GM19452 (cell line): ENCODE data around the gene HSD17B8.
"Not testable (repeated sequence)": the region's sequence is repeated elsewhere in the genome, so short reads cannot be mapped to it uniquely, and the experiment has no call there.

Experiments
- ATAC-seq: cut with Tn5 transposase; IDR thresholded peaks from one replicate; pipeline ENCODE4 v1.9.1; 2021; ENCODE audit not compliant: unreplicated experiment

The HSD17B8 gene

GRCh38 chr6:33205191-33206026, 954 bp downstream of the HSD17B8 start:
- no peak for ATAC-seq

- no peak for ATAC-seq
Observed at GRCh38 chr6:33206027-33206863, 1.8 kb downstream of the HSD17B8 start.

- no peak for ATAC-seq
Observed at GRCh38 chr6:33206864-33207551, 2.6 kb downstream of the HSD17B8 start.

- no peak for ATAC-seq
Observed at GRCh38 chr6:33207552-33208090, 3.2 kb downstream of the HSD17B8 start.

GRCh38 chr6:33208091-33208967, 3.9 kb downstream of the HSD17B8 start, which contains the start of gene RING1:
Gene RING1 (plus strand): TSS chr6:33208500. CDS start chr6:33208823, 323 bp downstream.
- peak; percentile 47 for ATAC-seq

GRCh38 chr6:33209856-33210255, 5.4 kb downstream of the HSD17B8 start:
- no peak for ATAC-seq

- no peak for ATAC-seq
Observed at GRCh38 chr6:33211136-33211535, 6.7 kb downstream of the HSD17B8 start.

GRCh38 chr6:33211666-33212422, 7.4 kb downstream of the HSD17B8 start:
- ATAC-seq: no peak

- ATAC-seq: no peak
Observed at GRCh38 chr6:33212857-33213165, 8.4 kb downstream of the HSD17B8 start.

GRCh38 chr6:33213166-33213988, 8.9 kb downstream of the HSD17B8 start:
- ATAC-seq: no peak

- no peak for ATAC-seq
Observed at GRCh38 chr6:33213989-33214335, 9.5 kb downstream of the HSD17B8 start.

- no peak for ATAC-seq
Observed at GRCh38 chr6:33215271-33216116, 11.0 kb downstream of the HSD17B8 start.

GRCh38 chr6:33216117-33216649, 11.7 kb downstream of the HSD17B8 start:
- ATAC-seq: no peak

- no peak for ATAC-seq
Observed at GRCh38 chr6:33217246-33217645, 12.8 kb downstream of the HSD17B8 start.

GRCh38 chr6:33217681-33218080, 13.2 kb downstream of the HSD17B8 start:
- no peak for ATAC-seq

- not testable (repeated sequence) for ATAC-seq
Observed at GRCh38 chr6:33226503-33227120, 22.2 kb downstream of the HSD17B8 start.

GRCh38 chr6:33235221-33235634, 30.8 kb downstream of the HSD17B8 start:
- no peak for ATAC-seq
